SK-N-MC (cell line): ENCODE measurements around the gene IL7R.

Experiments
- EZH2 ChIP-seq: fragments of 200-600 bp; sonication (generic); IDR thresholded peaks from one replicate; pipeline ENCODE4 v1.6.1; 2017; ENCODE audit warnings: antibody characterized with exemption
- FOXP2 ChIP-seq: optimal IDR thresholded peaks from 2 replicates; pipeline ENCODE3; 2011; ENCODE audit warnings: mild to moderate bottlenecking, moderate library complexity; ENCODE audit not compliant: insufficient read depth; ENCODE audit errors: extremely low read length, control extremely low read depth
- POLR2AphosphoS5 ChIP-seq: IDR thresholded peaks from 2 replicates; pipeline ENCODE4 v1.6.1; 2012; ENCODE audit warnings: mild to moderate bottlenecking, low read depth, low read length, borderline replicate concordance

GRCh38 chr5:35815089-35815936 lies 41.4 kb upstream of the IL7R start:
- TF ChIP-seq POLR2AphosphoS5, result no peak
- no peak for TF ChIP-seq EZH2
- no peak for TF ChIP-seq FOXP2
